Measurements from ENCODE around the gene MYO1E. TPM values are rescaled to one million over a fixed set of nuclear protein-coding genes. Genes with fewer than 3 reads are reported as not detected.
"Not testable (repeated sequence)": the region's sequence is repeated elsewhere in the genome, so short reads cannot be mapped to it uniquely, and the experiment has no call there.

Gene MYO1E
- total RNA-seq, 2 experiments from 2014 or later = 90.4 to 101 TPM

DNA sequence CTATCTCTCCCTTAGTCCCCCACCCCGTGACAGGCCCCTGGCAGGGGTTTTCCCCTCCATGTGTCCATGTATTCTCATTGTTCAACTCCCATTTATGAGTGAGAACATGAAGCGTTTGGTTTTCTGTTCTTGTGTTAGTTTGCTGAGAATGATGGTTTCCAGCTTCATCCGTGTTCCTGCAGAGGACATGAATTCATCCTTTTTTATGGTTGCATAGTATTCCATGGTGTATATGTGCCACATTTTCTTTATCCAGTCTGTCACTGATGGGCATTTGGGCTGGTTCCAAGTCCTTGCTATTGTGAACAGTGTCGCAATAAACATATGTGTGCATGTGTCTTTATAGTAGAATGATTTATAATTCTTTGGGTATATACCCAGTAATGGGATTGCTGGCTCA, 247.0 kb downstream of the MYO1E start:
- POLR2A ChIA-PET; H3K27ac Mint-ChIP-seq; CTCF ChIA-PET; H3K4me3 Mint-ChIP-seq; DNase-seq; H3K4me1 Mint-ChIP-seq (ENCODE audit: low read depth); ATAC-seq; H3K27me3 Mint-ChIP-seq (ENCODE audit: low read depth): not testable (repeated sequence)
- H3K36me3 Mint-ChIP-seq (ENCODE audit: low read depth) = peaks cover 90% of the 10 kb centered on the region
- H3K9me3 Mint-ChIP-seq (ENCODE audit: insufficient read depth) = peaks cover 19% of the 10 kb centered on the region

DNA sequence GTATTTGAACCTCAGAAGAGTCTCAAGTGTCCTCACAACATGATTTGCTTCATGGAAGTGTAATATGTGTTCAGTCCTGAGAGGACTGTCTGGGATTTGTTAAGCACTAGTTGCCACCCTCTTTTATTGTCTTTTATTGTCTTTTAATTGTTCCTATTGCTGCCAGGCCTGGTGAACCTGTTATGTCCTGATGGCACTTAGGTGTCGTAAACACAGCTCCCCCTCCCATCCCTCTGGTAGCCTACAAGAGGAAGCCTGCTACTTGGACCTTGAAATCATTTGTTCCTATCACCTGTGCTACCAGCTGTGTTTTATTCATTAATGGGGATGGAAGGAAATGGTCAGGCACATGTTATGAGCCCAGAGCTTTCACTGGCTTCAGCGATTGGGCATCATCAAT, 248.4 kb downstream of the MYO1E start:
- peaks cover 4% of the 10 kb centered on the region for H3K4me1 Mint-ChIP-seq (ENCODE audit: low read depth)
- H3K36me3 Mint-ChIP-seq (ENCODE audit: low read depth) = peaks cover 86% of the 10 kb centered on the region
- H3K27ac Mint-ChIP-seq = no peak overlapping the region
- POLR2A ChIA-PET = interaction anchor here (0.6 kb wide), 1 partner anchor 412 kb away, joined by 3 read pairs; no protein-coding TSS in a partner anchor
- no peak overlapping the region for H3K4me3 Mint-ChIP-seq
- H3K27me3 Mint-ChIP-seq (ENCODE audit: low read depth) = no peaks in the 10 kb centered on the region
- H3K9me3 Mint-ChIP-seq (ENCODE audit: insufficient read depth) = peaks cover 8% of the 10 kb centered on the region
- CTCF ChIA-PET = interaction anchor here (1.5 kb wide), 1 partner anchor 405 kb away, joined by 8 read pairs; no protein-coding TSS in a partner anchor
- DNase-seq = no peak
- no peak for ATAC-seq

DNA sequence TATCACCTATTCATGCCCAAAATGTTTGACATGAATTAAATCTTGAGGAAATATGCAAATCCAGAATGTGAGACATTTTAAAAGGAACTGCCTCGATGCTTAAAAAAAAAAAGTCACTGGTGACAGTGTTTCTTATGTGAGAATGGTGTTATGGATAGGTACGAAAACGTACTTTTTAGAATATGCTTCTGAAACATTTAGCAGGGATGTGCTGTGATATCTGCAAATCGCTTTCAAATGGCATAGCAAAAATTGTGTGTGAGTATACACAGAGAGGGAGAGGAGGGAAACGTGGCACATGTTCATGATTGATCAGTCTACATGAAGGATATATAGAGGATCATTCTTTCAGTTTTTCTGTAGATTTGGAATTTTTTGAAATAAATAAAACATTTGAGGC, 251.7 kb downstream of the MYO1E start:
- Mint-ChIP-seq H3K4me3 (no peak overlapping the region), H3K27me3 (ENCODE audit: low read depth) (no peaks in the 10 kb centered on the region), H3K4me1 (ENCODE audit: low read depth) (no peaks in the 10 kb centered on the region), H3K27ac (no peak overlapping the region), H3K36me3 (ENCODE audit: low read depth) (peaks cover 82% of the 10 kb centered on the region), H3K9me3 (ENCODE audit: insufficient read depth) (no peaks in the 10 kb centered on the region)
- ATAC-seq (no peak), DNase-seq (no peak)
- POLR2A ChIA-PET = no interaction called here
- CTCF ChIA-PET = no interaction called here

DNA sequence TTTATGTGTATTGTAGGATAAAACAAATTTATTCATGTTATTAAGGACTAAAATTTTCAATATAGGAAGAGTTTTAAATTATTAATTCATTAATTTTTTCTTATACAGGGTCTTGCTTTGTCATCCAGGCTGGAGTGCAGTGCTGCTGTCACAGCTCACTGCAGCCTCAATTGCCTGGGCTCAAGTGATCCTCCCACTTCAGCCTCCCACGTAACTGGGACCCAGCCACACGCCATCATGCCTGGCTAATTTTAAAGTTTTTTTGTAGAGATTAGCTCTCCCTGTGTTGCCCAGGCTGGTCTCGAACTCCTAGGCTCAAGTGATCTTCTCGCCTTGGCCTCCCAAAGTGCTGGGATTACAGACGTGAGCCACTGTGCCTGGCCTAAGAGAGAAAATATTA, 253.0 kb downstream of the MYO1E start:
- Mint-ChIP-seq H3K36me3 (ENCODE audit: low read depth) (peaks cover 80% of the 10 kb centered on the region), H3K9me3 (ENCODE audit: insufficient read depth) (no peaks in the 10 kb centered on the region), H3K4me3 (no peak overlapping the region), H3K27me3 (ENCODE audit: low read depth) (no peaks in the 10 kb centered on the region), H3K4me1 (ENCODE audit: low read depth) (no peaks in the 10 kb centered on the region), H3K27ac (no peak overlapping the region)
- ATAC-seq (no peak), DNase-seq (no peak)
- ChIA-PET CTCF (no interaction called here), POLR2A (no interaction called here)

DNA sequence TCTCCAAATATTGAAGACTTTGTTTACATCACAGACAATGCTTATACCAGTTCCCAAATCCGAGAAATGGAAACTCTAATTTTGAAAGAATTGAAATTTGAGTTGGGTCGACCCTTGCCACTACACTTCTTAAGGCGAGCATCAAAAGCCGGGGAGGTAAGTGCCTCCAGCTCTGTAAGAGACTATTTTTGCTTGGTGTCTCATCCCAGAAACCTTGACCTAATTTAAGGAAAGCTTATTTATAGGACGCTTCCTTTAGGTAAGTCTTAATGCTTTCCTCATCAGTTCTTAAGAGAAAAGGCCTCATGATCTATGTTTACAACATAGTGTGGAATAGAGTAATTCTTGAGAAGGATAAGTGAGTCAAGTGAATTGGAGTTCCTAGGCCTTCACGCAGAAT, 255.9 kb downstream of the MYO1E start:
- H3K4me3 Mint-ChIP-seq = no peak overlapping the region
- H3K27me3 Mint-ChIP-seq (ENCODE audit: low read depth) = no peaks in the 10 kb centered on the region
- DNase-seq = no peak
- ChIA-PET POLR2A (interaction anchor here (0.6 to 0.7 kb wide), 2 partner anchors 12 to 141 kb away, joined by 3 read pairs; partner anchors contain the start of gene CCNB2), CTCF (interaction anchor here (0.9 to 1.4 kb wide), 2 partner anchors 59 to 128 kb away, joined by 3 to 4 read pairs; no protein-coding TSS in a partner anchor)
- no peak overlapping the region for H3K27ac Mint-ChIP-seq
- peaks cover 78% of the 10 kb centered on the region for H3K36me3 Mint-ChIP-seq (ENCODE audit: low read depth)
- no peak for ATAC-seq
- no peaks in the 10 kb centered on the region for H3K9me3 Mint-ChIP-seq (ENCODE audit: insufficient read depth)
- no peaks in the 10 kb centered on the region for H3K4me1 Mint-ChIP-seq (ENCODE audit: low read depth)

DNA sequence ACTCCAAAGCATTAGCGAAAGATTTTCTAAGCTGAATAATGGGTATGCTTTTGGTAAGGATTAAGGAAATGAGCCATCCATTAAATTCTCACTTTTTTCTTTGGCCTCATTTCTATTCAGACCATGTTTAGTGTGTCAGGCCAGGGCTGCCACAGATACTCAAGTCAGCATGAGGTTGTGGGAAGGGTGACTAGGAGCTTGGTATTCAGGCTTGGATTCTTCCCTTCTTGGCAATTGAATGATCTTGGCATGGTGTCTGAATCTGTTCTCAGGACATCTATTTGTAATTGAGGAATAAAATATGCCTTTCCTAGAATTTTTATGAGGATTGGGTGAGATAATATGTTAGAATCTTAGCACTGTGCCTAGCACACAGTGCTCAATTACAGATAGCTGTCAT, 256.5 kb downstream of the MYO1E start:
- no peak overlapping the region for H3K4me3 Mint-ChIP-seq
- no peaks in the 10 kb centered on the region for H3K9me3 Mint-ChIP-seq (ENCODE audit: insufficient read depth)
- CTCF ChIA-PET = interaction anchor here (1.4 kb wide), 1 partner anchor 58 kb away, joined by 4 read pairs; no protein-coding TSS in a partner anchor
- H3K27ac Mint-ChIP-seq = no peak overlapping the region
- peaks cover 81% of the 10 kb centered on the region for H3K36me3 Mint-ChIP-seq (ENCODE audit: low read depth)
- DNase-seq = no peak
- no peak for ATAC-seq
- peaks cover under 1% of the 10 kb centered on the region for H3K4me1 Mint-ChIP-seq (ENCODE audit: low read depth)
- POLR2A ChIA-PET = interaction anchor here (0.5 to 0.7 kb wide), 3 partner anchors 11 to 180 kb away, joined by 3 to 4 read pairs (median 3); partner anchors contain the start of gene CCNB2
- H3K27me3 Mint-ChIP-seq (ENCODE audit: low read depth) = no peaks in the 10 kb centered on the region

DNA sequence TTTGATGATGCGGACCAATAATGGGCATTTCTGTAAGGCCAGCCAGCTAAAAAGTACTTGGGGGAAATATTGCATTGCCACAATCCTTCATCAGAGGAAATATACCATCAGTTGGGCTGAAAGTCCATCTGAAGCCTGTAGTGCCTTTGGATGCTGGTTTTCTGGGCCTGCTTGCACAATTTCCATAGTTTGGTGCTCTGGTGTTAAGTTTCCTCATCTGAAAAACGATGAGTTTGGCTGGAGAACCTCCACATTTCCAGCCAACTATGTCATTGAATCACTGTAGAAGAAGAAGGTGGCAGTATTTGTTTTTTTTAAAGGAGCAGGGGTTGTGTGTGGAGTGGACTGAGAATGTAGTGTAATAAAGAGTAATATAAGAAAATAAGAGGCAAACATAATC, 257.6 kb downstream of the MYO1E start:
- H3K4me1 Mint-ChIP-seq (ENCODE audit: low read depth) = peaks cover 11% of the 10 kb centered on the region
- no peak overlapping the region for H3K4me3 Mint-ChIP-seq
- no peaks in the 10 kb centered on the region for H3K27me3 Mint-ChIP-seq (ENCODE audit: low read depth)
- CTCF ChIA-PET = no interaction called here
- peaks cover 82% of the 10 kb centered on the region for H3K36me3 Mint-ChIP-seq (ENCODE audit: low read depth)
- POLR2A ChIA-PET = no interaction called here
- no peaks in the 10 kb centered on the region for H3K9me3 Mint-ChIP-seq (ENCODE audit: insufficient read depth)
- ATAC-seq = no peak
- H3K27ac Mint-ChIP-seq = no peak overlapping the region
- no peak for DNase-seq

DNA sequence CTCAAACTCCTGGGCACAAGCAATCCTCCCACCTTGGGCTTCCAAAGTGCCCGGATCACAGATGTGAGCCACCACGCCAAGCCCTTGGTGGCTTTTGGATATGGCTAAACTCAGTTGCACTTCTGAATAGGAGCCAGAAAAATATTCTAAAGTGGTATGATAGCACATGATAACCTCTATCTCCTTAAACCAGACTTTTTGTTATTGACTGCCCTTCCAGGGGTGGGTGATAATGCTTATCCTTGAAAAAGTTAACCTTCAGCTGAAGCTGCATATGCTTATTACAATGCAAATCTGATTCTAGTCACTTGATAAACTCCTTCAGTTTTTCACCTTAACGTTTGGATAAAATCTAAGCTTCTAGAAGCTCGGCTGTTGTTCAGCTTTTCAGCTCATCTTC, 261.4 kb downstream of the MYO1E start:
- Mint-ChIP-seq H3K27me3 (ENCODE audit: low read depth) (no peaks in the 10 kb centered on the region), H3K36me3 (ENCODE audit: low read depth) (peaks cover 80% of the 10 kb centered on the region), H3K27ac (no peak overlapping the region), H3K9me3 (ENCODE audit: insufficient read depth) (no peaks in the 10 kb centered on the region), H3K4me3 (no peak overlapping the region), H3K4me1 (ENCODE audit: low read depth) (peaks cover 36% of the 10 kb centered on the region)
- ChIA-PET CTCF (no interaction called here), POLR2A (no interaction called here)
- ATAC-seq = no peak
- no peak for DNase-seq

DNA sequence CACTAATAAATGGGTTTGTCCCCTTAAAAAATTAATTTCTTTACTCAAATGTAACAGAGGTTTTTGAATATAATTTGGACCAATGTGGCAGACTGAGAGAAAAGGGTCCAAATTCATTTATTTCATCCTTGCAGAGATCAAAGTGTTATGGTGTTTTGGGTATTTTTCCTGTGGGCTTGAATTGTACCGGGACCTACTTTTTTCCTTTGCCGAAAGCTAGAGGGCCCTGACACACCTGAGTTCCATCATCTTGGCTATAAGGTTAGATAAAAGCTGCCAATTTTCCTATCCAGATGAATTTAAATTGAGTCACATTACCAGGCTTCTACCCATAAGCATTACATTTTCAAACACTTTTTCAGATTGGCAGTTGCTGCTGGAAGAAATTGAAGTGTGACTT, 266.8 kb downstream of the MYO1E start:
- H3K4me3 Mint-ChIP-seq = peak overlapping the region; percentile 98
- peaks cover 45% of the 10 kb centered on the region for H3K36me3 Mint-ChIP-seq (ENCODE audit: low read depth)
- ChIA-PET CTCF (interaction anchor here (0.7 to 1.7 kb wide), 5 partner anchors 32 to 423 kb away, joined by 3 to 6 read pairs (median 5); no protein-coding TSS in a partner anchor), POLR2A (interaction anchor here (1.0 to 2.4 kb wide), 2 partner anchors 43 to 118 kb away, joined by 3 to 12 read pairs; partner anchors contain the start of gene RNF111)
- H3K4me1 Mint-ChIP-seq (ENCODE audit: low read depth) = peaks cover 46% of the 10 kb centered on the region
- H3K27me3 Mint-ChIP-seq (ENCODE audit: low read depth) = no peaks in the 10 kb centered on the region
- H3K9me3 Mint-ChIP-seq (ENCODE audit: insufficient read depth) = no peaks in the 10 kb centered on the region
- peak overlapping the region; percentile 98 for H3K27ac Mint-ChIP-seq
- DNase-seq = no peak
- no peak for ATAC-seq

DNA sequence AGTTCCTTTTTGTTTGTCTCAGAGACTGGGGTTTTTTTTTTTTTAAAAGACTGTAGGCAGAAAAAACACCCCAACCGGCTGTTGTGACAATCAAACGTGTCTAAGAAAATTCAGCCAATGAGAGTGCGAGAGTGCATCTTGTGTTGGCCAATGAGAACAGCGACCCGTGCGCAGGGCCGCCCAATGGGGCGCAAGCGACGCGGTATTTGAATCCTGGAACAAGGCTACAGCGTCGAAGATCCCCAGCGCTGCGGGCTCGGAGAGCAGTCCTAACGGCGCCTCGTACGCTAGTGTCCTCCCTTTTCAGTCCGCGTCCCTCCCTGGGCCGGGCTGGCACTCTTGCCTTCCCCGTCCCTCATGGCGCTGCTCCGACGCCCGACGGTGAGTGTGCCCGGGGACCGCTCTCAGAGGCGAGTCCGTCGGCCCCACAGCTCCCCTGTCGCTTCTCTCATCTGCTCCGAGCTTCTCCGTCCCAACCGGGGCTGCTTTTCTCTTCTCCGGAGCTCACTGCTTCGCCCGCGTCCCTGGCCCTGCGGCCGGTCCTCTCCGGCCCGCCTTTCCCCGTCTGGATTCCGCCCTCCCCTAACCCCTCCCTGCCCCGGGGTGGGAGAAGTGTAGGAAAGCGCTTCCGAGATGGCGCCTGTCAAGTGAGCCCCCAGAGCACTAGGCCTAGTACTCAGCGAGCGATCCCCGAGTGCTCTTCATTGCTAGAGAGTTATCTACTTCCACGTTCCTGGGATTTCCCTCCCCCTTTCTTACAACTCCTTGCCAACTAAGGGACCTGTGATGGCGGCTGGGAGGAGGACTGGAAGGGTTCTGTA, 267.5 kb downstream of the MYO1E start, which contains the start of gene CCNB2:
TSS of gene CCNB2 (plus strand) at position 235 of the 821 bp plus-strand sequence. CDS start at position 358, 123 bp downstream.
- Mint-ChIP-seq H3K27me3 (ENCODE audit: low read depth) (no peaks in the 10 kb centered on the region), H3K4me1 (ENCODE audit: low read depth) (peaks cover 42% of the 10 kb centered on the region), H3K4me3 (peak within 1 kb of the TSS; percentile 98), H3K36me3 (ENCODE audit: low read depth) (peaks cover 40% of the 10 kb centered on the region), H3K9me3 (ENCODE audit: insufficient read depth) (no peaks in the 10 kb centered on the region), H3K27ac (peak within 1 kb of the TSS; percentile 98)
- ChIA-PET POLR2A (interaction anchor here (0.9 to 2.4 kb wide), 3 partner anchors 11 to 117 kb away, joined by 3 to 12 read pairs (median 3); partner anchors contain the start of gene RNF111), CTCF (interaction anchor here (1.4 to 1.7 kb wide), 3 partner anchors 125 to 424 kb away, joined by 4 to 6 read pairs (median 5); no protein-coding TSS in a partner anchor)
- ATAC-seq = peak; percentile 100
- DNase-seq = peak; percentile 94

DNA sequence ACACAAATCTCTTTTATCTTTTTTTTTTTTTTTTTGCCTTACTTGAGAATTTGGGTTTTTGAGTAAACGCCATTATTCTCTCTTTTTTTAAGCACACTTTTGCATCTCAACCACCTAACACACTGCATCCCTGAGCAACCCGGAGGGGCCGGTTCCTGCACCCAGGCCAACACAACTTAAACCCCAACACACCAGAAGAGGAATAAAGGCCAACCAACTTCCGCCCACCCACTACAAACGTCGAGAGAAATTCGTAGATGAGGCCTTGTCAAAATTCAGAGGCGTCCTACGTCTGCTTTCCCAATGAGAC, 268.1 kb downstream of the MYO1E start:
- no peak for ATAC-seq
- DNase-seq = no peak
- POLR2A ChIA-PET = interaction anchor here (1.0 to 2.4 kb wide), 2 partner anchors 42 to 116 kb away, joined by 3 to 12 read pairs; partner anchors contain the start of gene RNF111

DNA sequence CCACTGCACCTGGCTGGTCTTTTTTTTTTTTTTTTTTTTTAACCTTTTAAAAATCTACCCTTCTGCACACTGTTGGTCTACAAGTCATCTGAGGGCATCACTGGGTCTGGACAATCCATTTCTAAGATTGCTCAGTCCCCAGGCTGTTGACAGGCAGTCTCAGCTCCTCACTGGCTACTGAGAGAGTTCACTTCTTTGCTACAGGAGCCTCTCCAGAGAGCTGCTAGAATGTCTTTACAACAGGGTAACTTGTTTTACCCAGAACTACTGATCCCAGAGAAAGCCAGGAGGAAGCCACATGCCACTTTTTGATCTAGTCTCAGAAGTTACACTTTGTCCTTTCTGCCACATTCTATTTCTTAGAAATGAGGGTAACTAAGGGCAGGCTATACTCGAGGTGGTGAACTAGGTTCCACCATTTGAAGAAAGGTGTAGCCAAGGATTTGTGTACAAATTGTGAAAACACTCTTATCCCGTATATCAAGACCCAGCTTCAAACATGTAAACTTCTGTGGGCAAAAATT, 273.4 kb downstream of the MYO1E start:
- Mint-ChIP-seq H3K4me1 (ENCODE audit: low read depth) (peaks cover 26% of the 10 kb centered on the region), H3K36me3 (ENCODE audit: low read depth) (peaks cover 27% of the 10 kb centered on the region), H3K27me3 (ENCODE audit: low read depth) (no peaks in the 10 kb centered on the region), H3K9me3 (ENCODE audit: insufficient read depth) (no peaks in the 10 kb centered on the region), H3K27ac (peak overlapping the region; percentile 79), H3K4me3 (peak overlapping the region; percentile 52)
- ChIA-PET CTCF (interaction anchor here (1.0 to 2.1 kb wide), 3 partner anchors 10 to 143 kb away, joined by 3 to 5 read pairs (median 3); no protein-coding TSS in a partner anchor), POLR2A (interaction anchor here (0.5 kb wide), 1 partner anchor 145 kb away, joined by 4 read pairs; no protein-coding TSS in a partner anchor)
- peak; percentile 54 for ATAC-seq
- DNase-seq = no peak

More for the DNA sequence above, 268.1 kb downstream of the MYO1E start:
- H3K27me3 Mint-ChIP-seq (ENCODE audit: low read depth) = no peaks in the 10 kb centered on the region
- H3K9me3 Mint-ChIP-seq (ENCODE audit: insufficient read depth) = no peaks in the 10 kb centered on the region
- H3K27ac Mint-ChIP-seq = peak overlapping the region; percentile 98
- peaks cover 47% of the 10 kb centered on the region for H3K4me1 Mint-ChIP-seq (ENCODE audit: low read depth)
- peaks cover 38% of the 10 kb centered on the region for H3K36me3 Mint-ChIP-seq (ENCODE audit: low read depth)
- CTCF ChIA-PET = no interaction called here
- H3K4me3 Mint-ChIP-seq = peak overlapping the region; percentile 98

Data from activated CD8-positive, alpha-beta T cell treated with anti-CD3 and anti-CD28 coated beads, Interleukin-2, amount 10 ng/mL, durations not matched to agents 7 days and 5 days (primary cell).